Psoas muscle (tissue), 8 donors: Measurements from ENCODE around the gene CCDC85B. TPM values are rescaled to one million over a fixed set of nuclear protein-coding genes. Genes with fewer than 3 reads are reported as not detected.

Source experiments
- ATAC-seq, 4 donors: fragments of 200-7000 bp; cut with Tn5 transposase; one replicate each; pipeline ENCODE4 v1.9.1; 2020; ENCODE audit warnings: moderate library complexity in 3 of 4, mild to moderate bottlenecking in 2 of 4
- DNase-seq, 2 donors: peaks; one replicate each; pipeline ENCODE4 v3.0.0-alpha.2; 2020
- H3K27ac ChIP-seq: fragments of 200-600 bp; one replicate; pipeline ENCODE4 v1.8.0; 2022
- H3K27me3 ChIP-seq, 3 donors: fragments of 200-600 bp in 1 of 3; one replicate each; pipeline versions ENCODE4 v1.6.1 to v1.8.0; 2013 to 2022; ENCODE audit warnings: low read length in 2 of 3, mild to moderate bottlenecking in 2 of 3, moderate library complexity in 1 of 3; ENCODE audit not compliant: insufficient read depth in 3 of 3
- H3K36me3 ChIP-seq, 2 donors: fragments of 200-600 bp in 1 of 2; one replicate each; pipeline versions ENCODE4 v1.6.1 to v1.8.0; 2013 to 2022; ENCODE audit warnings: low read depth in 1 of 2, mild to moderate bottlenecking in 1 of 2, moderate library complexity in 1 of 2; ENCODE audit not compliant: insufficient read depth in 1 of 2
- H3K4me1 ChIP-seq: fragments of 200-600 bp; one replicate; pipeline ENCODE4 v1.8.0; 2022
- H3K4me3 ChIP-seq: fragments of 200-600 bp; one replicate; pipeline ENCODE4 v1.8.0; 2022; ENCODE audit warnings: mild to moderate bottlenecking
- H3K9me3 ChIP-seq: fragments of 200-600 bp; one replicate; pipeline ENCODE4 v1.8.0; 2022
- CTCF ChIP-seq: fragments of 200-600 bp; IDR thresholded peaks from one replicate; pipeline ENCODE4 v1.8.0; 2022; ENCODE audit warnings: antibody characterized with exemption
- WGBS, 3 donors: extraction: QIAGEN DNeasy Blood & Tissue Kit; methylation state at CpG; one replicate each; pipeline versions ENCODE4 v1.1.6 to v1.1.7; 2013; 5-methylcytosine and 5-hydroxymethylcytosine counted together
- intact Hi-C, 2 donors: fragments of 100-400 bp; cut with DNase I; formaldehyde crosslinking; loops; one replicate each; pipeline versions ENCODE4 v1.11.0 to v1.14.2; 2022
- polyA plus RNA-seq, 3 donors: library from polyadenylated mRNA; stranded (reverse); fragments of 200-250 nt; gene quantifications; one replicate each; pipeline ENCODE4 v1.2.3, GENCODE V29; 2013
- total RNA-seq, 4 donors: library from RNA; stranded (reverse); fragmentation: NEBNext Ultra II Directional in 2 of 4; extraction: Animal tissue kit (Norgen Biotek cat#: 25700) in 2 of 4; gene quantifications; one replicate each; pipeline versions ENCODE4 v1.2.1 to v1.2.4, GENCODE V29; 2021 to 2023
- donor health status: healthy with polysubstance abuse.
- donor health status: DM: no; HTN: no; CAD: no; lungs with moderate emphysema.
- donor health status: Bipolar disorder and iron deficiency.
- donor health status: healthy.
- donor health status: DM: yes; HTN: yes; CAD: no.
- donor health status: DM: no; HTN: no; CAD: no.
- donor health status: DM: no; HTN: no; CAD: no.
- donor health status: DM: yes; HTN: yes; CAD: no.

The CCDC85B gene
- total and polyA plus RNA-seq, 7 donors = 16.7 to 39.6 (median 26.5) TPM

GRCh38 chr11:65900899-65901180, 10.4 kb downstream of the CCDC85B start:
- WGBS, 3 donors = 75 to 80% (median 77%) methylated on average over 11 of the region's 11 CpGs
- TF ChIP-seq CTCF = no peak
- Histone ChIP-seq H3K4me1 (no peaks in the 10 kb centered on the region), H3K4me3 (peak overlapping the region; percentile 82), H3K9me3 (no peaks in the 10 kb centered on the region), H3K36me3 (peaks cover 0 to 3% of the 10 kb centered on the region in 2 donors), H3K27me3 (peaks cover 0 to 8% (median 6%) of the 10 kb centered on the region in 3 donors), H3K27ac (peak overlapping the region; percentile 36)
- intact Hi-C loops = no loop called here
- DNase-seq = no peak
- no peak for ATAC-seq

- Histone ChIP-seq H3K27me3 (peaks cover 0 to 8% (median 6%) of the 10 kb centered on the region in 3 donors), H3K27ac (no peak overlapping the region), H3K4me3 (no peak overlapping the region), H3K4me1 (no peaks in the 10 kb centered on the region), H3K36me3 (no peaks in the 10 kb centered on the region), H3K9me3 (no peaks in the 10 kb centered on the region)
- WGBS, 3 donors = 28 to 34% (median 29%) methylated on average over 5 of the region's 5 CpGs
- DNase-seq (no peak), ATAC-seq (no peak)
- intact Hi-C loops = no loop called here
- TF ChIP-seq CTCF = no peak
Measured at GRCh38 chr11:65903068-65903481, 12.6 kb downstream of the CCDC85B start.

- ATAC-seq (no peak), DNase-seq (no peak)
- 73 to 80% (median 77%) methylated on average over 8 of the region's 8 CpGs for WGBS, 3 donors
- intact Hi-C loops = no loop called here
- Histone ChIP-seq H3K36me3 (no peaks in the 10 kb centered on the region), H3K4me1 (no peaks in the 10 kb centered on the region), H3K9me3 (no peaks in the 10 kb centered on the region), H3K4me3 (no peak overlapping the region), H3K27me3 (peaks cover 0 to 8% (median 6%) of the 10 kb centered on the region in 3 donors), H3K27ac (no peak overlapping the region)
- TF ChIP-seq CTCF = no peak
Measured at GRCh38 chr11:65903715-65904114, 13.2 kb downstream of the CCDC85B start.

GRCh38 chr11:65906602-65907001, 16.1 kb downstream of the CCDC85B start:
- no peak for ATAC-seq

More at GRCh38 chr11:65906602-65907001, 16.1 kb downstream of the CCDC85B start:
- WGBS, 3 donors = 84 to 90% (median 88%) methylated on average over 5 of the region's 5 CpGs
- Histone ChIP-seq H3K36me3 (no peaks in the 10 kb centered on the region), H3K27ac (no peak overlapping the region), H3K4me3 (no peak overlapping the region), H3K4me1 (peaks cover 3% of the 10 kb centered on the region), H3K9me3 (no peaks in the 10 kb centered on the region), H3K27me3 (peaks cover 0 to 16% (median 0%) of the 10 kb centered on the region in 3 donors)
- intact Hi-C loops = no loop called here
- no peak for TF ChIP-seq CTCF
- no peak for DNase-seq
